ENCODE results near the gene CIITA.

CIITA gene

GRCh38 chr16:10878644-10879501 is 1.9 kb downstream of the CIITA start:
- H3K27me3 ChIP-seq (ENCODE audit: control insufficient read depth in 2 of 2, insufficient read depth in 2 of 2, low read length in 2 of 2) = peaks cover 0 to 13% of the 10 kb centered on the region in 2 donors
- H3K27ac ChIP-seq (ENCODE audit: low read depth in 2 of 2, low read length in 2 of 2) = peak overlapping the region; percentile 25
- H3K9ac ChIP-seq (ENCODE audit: low read depth in 1 of 2, low read length in 2 of 2) = peak overlapping the region; percentile 52 to 60
- no peaks in the 10 kb centered on the region for H3K36me3 ChIP-seq (ENCODE audit: control insufficient read depth in 2 of 2, insufficient read depth in 2 of 2, low read length in 2 of 2)
- peaks cover 7 to 13% of the 10 kb centered on the region in 2 donors for H3K4me1 ChIP-seq (ENCODE audit: control insufficient read depth in 2 of 2, insufficient read depth in 2 of 2, low read length in 2 of 2)
- H3K9me3 ChIP-seq (ENCODE audit: control insufficient read depth in 2 of 2, low read length in 2 of 2) = no peaks in the 10 kb centered on the region
- H3K4me3 ChIP-seq (ENCODE audit: low read length in 2 of 2) = peak overlapping the region; percentile 57 to 77

- H3K27me3 ChIP-seq (ENCODE audit: control insufficient read depth in 2 of 2, insufficient read depth in 2 of 2, low read length in 2 of 2) = peaks cover 0 to 13% of the 10 kb centered on the region in 2 donors
- no peaks in the 10 kb centered on the region for H3K9me3 ChIP-seq (ENCODE audit: control insufficient read depth in 2 of 2, low read length in 2 of 2)
- H3K4me1 ChIP-seq (ENCODE audit: control insufficient read depth in 2 of 2, insufficient read depth in 2 of 2, low read length in 2 of 2) = peaks cover 7 to 13% of the 10 kb centered on the region in 2 donors
- no peaks in the 10 kb centered on the region for H3K36me3 ChIP-seq (ENCODE audit: control insufficient read depth in 2 of 2, insufficient read depth in 2 of 2, low read length in 2 of 2)
- peak overlapping the region; percentile 25 to 41 for H3K27ac ChIP-seq (ENCODE audit: low read depth in 2 of 2, low read length in 2 of 2)
- H3K9ac ChIP-seq (ENCODE audit: low read depth in 1 of 2, low read length in 2 of 2) = no peak overlapping the region
- peak overlapping the region; percentile 57 to 77 for H3K4me3 ChIP-seq (ENCODE audit: low read length in 2 of 2)
Observed at GRCh38 chr16:10879681-10880589, 2.9 kb downstream of the CIITA start.

- H3K27ac ChIP-seq (ENCODE audit: low read depth in 2 of 2, low read length in 2 of 2) = peak overlapping the region in 1 of 2 donors; percentile 41
- H3K27me3 ChIP-seq (ENCODE audit: control insufficient read depth in 2 of 2, insufficient read depth in 2 of 2, low read length in 2 of 2) = peaks cover 0 to 13% of the 10 kb centered on the region in 2 donors
- H3K4me3 ChIP-seq (ENCODE audit: low read length in 2 of 2) = peak overlapping the region in 1 of 2 donors; percentile 77
- H3K9ac ChIP-seq (ENCODE audit: low read depth in 1 of 2, low read length in 2 of 2) = no peak overlapping the region
- no peaks in the 10 kb centered on the region for H3K9me3 ChIP-seq (ENCODE audit: control insufficient read depth in 2 of 2, low read length in 2 of 2)
- no peaks in the 10 kb centered on the region for H3K36me3 ChIP-seq (ENCODE audit: control insufficient read depth in 2 of 2, insufficient read depth in 2 of 2, low read length in 2 of 2)
- H3K4me1 ChIP-seq (ENCODE audit: control insufficient read depth in 2 of 2, insufficient read depth in 2 of 2, low read length in 2 of 2) = peaks cover 7 to 13% of the 10 kb centered on the region in 2 donors
Observed at GRCh38 chr16:10880594-10881452, 3.8 kb downstream of the CIITA start.

- peaks cover 0 to 13% of the 10 kb centered on the region in 2 donors for H3K27me3 ChIP-seq (ENCODE audit: control insufficient read depth in 2 of 2, insufficient read depth in 2 of 2, low read length in 2 of 2)
Observed at GRCh38 chr16:10881479-10882030, 4.6 kb downstream of the CIITA start.

GRCh38 chr16:10883004-10883403 is 6.0 kb downstream of the CIITA start:
- Histone ChIP-seq H3K27ac (ENCODE audit: low read depth in 2 of 2, low read length in 2 of 2) (no peak overlapping the region), H3K9ac (ENCODE audit: low read depth in 1 of 2, low read length in 2 of 2) (no peak overlapping the region), H3K4me1 (ENCODE audit: control insufficient read depth in 2 of 2, insufficient read depth in 2 of 2, low read length in 2 of 2) (peaks cover 6 to 9% of the 10 kb centered on the region in 2 donors), H3K36me3 (ENCODE audit: control insufficient read depth in 2 of 2, insufficient read depth in 2 of 2, low read length in 2 of 2) (no peaks in the 10 kb centered on the region), H3K4me3 (ENCODE audit: low read length in 2 of 2) (no peak overlapping the region), H3K27me3 (ENCODE audit: control insufficient read depth in 2 of 2, insufficient read depth in 2 of 2, low read length in 2 of 2) (peaks cover 0 to 13% of the 10 kb centered on the region in 2 donors), H3K9me3 (ENCODE audit: control insufficient read depth in 2 of 2, low read length in 2 of 2) (no peaks in the 10 kb centered on the region)

More at GRCh38 chr16:10881479-10882030, 4.6 kb downstream of the CIITA start:
- H3K4me1 ChIP-seq (ENCODE audit: control insufficient read depth in 2 of 2, insufficient read depth in 2 of 2, low read length in 2 of 2) = peaks cover 7 to 13% of the 10 kb centered on the region in 2 donors
- no peaks in the 10 kb centered on the region for H3K9me3 ChIP-seq (ENCODE audit: control insufficient read depth in 2 of 2, low read length in 2 of 2)
- H3K27ac ChIP-seq (ENCODE audit: low read depth in 2 of 2, low read length in 2 of 2) = no peak overlapping the region
- no peaks in the 10 kb centered on the region for H3K36me3 ChIP-seq (ENCODE audit: control insufficient read depth in 2 of 2, insufficient read depth in 2 of 2, low read length in 2 of 2)
- no peak overlapping the region for H3K4me3 ChIP-seq (ENCODE audit: low read length in 2 of 2)
- H3K9ac ChIP-seq (ENCODE audit: low read depth in 1 of 2, low read length in 2 of 2) = no peak overlapping the region

GRCh38 chr16:10885246-10885645 is 8.2 kb downstream of the CIITA start:
- Histone ChIP-seq H3K4me1 (ENCODE audit: control insufficient read depth in 2 of 2, insufficient read depth in 2 of 2, low read length in 2 of 2) (peaks cover 0 to 7% of the 10 kb centered on the region in 2 donors), H3K27me3 (ENCODE audit: control insufficient read depth in 2 of 2, insufficient read depth in 2 of 2, low read length in 2 of 2) (peaks cover 0 to 8% of the 10 kb centered on the region in 2 donors), H3K27ac (ENCODE audit: low read depth in 2 of 2, low read length in 2 of 2) (peak overlapping the region in 1 of 2 donors; percentile 30), H3K9me3 (ENCODE audit: control insufficient read depth in 2 of 2, low read length in 2 of 2) (no peaks in the 10 kb centered on the region), H3K36me3 (ENCODE audit: control insufficient read depth in 2 of 2, insufficient read depth in 2 of 2, low read length in 2 of 2) (no peaks in the 10 kb centered on the region), H3K4me3 (ENCODE audit: low read length in 2 of 2) (no peak overlapping the region), H3K9ac (ENCODE audit: low read depth in 1 of 2, low read length in 2 of 2) (no peak overlapping the region)

DNA sequence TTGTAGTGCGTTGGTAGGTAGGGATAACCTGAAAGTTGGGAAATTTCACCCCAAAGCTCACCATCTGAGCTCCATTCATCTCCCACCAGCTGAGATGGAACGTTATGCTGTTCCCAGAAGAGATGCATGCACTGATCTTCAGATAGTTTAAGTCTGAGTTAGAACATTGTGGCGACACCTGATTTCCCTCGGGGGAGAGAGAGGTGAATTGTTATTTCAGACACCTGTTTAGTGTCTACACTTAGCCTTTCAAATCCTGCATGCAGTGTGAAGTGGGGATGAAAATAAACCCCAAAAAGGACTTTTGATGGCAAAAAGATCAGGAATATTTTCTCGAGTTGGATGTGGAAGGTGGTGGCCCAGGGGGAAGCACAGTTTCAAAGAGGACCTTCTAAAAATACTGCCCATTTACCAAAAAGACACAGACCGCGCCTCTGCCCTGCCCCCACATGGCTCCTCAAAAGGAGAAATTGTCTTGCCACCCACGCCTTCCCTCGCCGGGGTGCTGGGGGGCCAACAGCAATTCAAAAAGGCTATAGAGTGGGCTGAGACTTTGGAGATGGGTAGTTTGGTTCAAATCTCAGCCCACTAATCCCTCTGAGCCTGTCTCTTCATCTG is 11.4 kb downstream of the CIITA start:
- H3K27ac ChIP-seq (ENCODE audit: low read depth in 2 of 2, low read length in 2 of 2) = peak overlapping the region in 1 of 2 donors; percentile 48

GRCh38 chr16:10889855-10890254 is 12.9 kb downstream of the CIITA start:
- Histone ChIP-seq H3K27me3 (ENCODE audit: control insufficient read depth in 2 of 2, insufficient read depth in 2 of 2, low read length in 2 of 2) (no peaks in the 10 kb centered on the region), H3K4me3 (ENCODE audit: low read length in 2 of 2) (no peak overlapping the region), H3K4me1 (ENCODE audit: control insufficient read depth in 2 of 2, insufficient read depth in 2 of 2, low read length in 2 of 2) (peaks cover 0 to 4% of the 10 kb centered on the region in 2 donors), H3K9ac (ENCODE audit: low read depth in 1 of 2, low read length in 2 of 2) (no peak overlapping the region), H3K9me3 (ENCODE audit: control insufficient read depth in 2 of 2, low read length in 2 of 2) (no peaks in the 10 kb centered on the region), H3K27ac (ENCODE audit: low read depth in 2 of 2, low read length in 2 of 2) (no peak overlapping the region), H3K36me3 (ENCODE audit: control insufficient read depth in 2 of 2, insufficient read depth in 2 of 2, low read length in 2 of 2) (no peaks in the 10 kb centered on the region)

More for the DNA sequence above, 11.4 kb downstream of the CIITA start:
- Histone ChIP-seq H3K4me1 (ENCODE audit: control insufficient read depth in 2 of 2, insufficient read depth in 2 of 2, low read length in 2 of 2) (peaks cover 0 to 4% of the 10 kb centered on the region in 2 donors), H3K4me3 (ENCODE audit: low read length in 2 of 2) (peak overlapping the region in 1 of 2 donors; percentile 20), H3K9ac (ENCODE audit: low read depth in 1 of 2, low read length in 2 of 2) (no peak overlapping the region), H3K9me3 (ENCODE audit: control insufficient read depth in 2 of 2, low read length in 2 of 2) (no peaks in the 10 kb centered on the region), H3K36me3 (ENCODE audit: control insufficient read depth in 2 of 2, insufficient read depth in 2 of 2, low read length in 2 of 2) (no peaks in the 10 kb centered on the region), H3K27me3 (ENCODE audit: control insufficient read depth in 2 of 2, insufficient read depth in 2 of 2, low read length in 2 of 2) (peaks cover 0 to 2% of the 10 kb centered on the region in 2 donors)

Measured in mucosa of rectum (tissue), 2 donors.